K562 (cell line): Measurements from ENCODE around the gene NOD1. TPM values are rescaled to one million over a fixed set of nuclear protein-coding genes. Genes with fewer than 3 reads are reported as not detected.

Experiments
- AFF4 ChIP-seq: sonication (generic); formaldehyde crosslinking; IDR thresholded peaks from 2 replicates; pipeline ENCODE4 v1.8.0; 2023; ENCODE audit warnings: mild to moderate bottlenecking, missing genetic modification reagents
- ATF4 ChIP-seq: fragments of 450-650 bp; formaldehyde crosslinking; IDR thresholded peaks from 2 replicates; pipeline ENCODE4 v1.4.0; 2022; ENCODE audit warnings: mild to moderate bottlenecking, moderate library complexity
- C11orf30 ChIP-seq: fragments of 450-650 bp; IDR thresholded peaks from 2 replicates; pipeline ENCODE4 v1.6.1; 2016; ENCODE audit warnings: low read depth, mild to moderate bottlenecking
- CC2D1A ChIP-seq: fragments of 450-650 bp; IDR thresholded peaks from 2 replicates; pipeline ENCODE4 v1.6.1; 2017; ENCODE audit warnings: mild to moderate bottlenecking
- CHD1 ChIP-seq: fragments of 200-600 bp; sonication (generic); IDR thresholded peaks from one replicate; pipeline ENCODE4 v1.6.1; 2012; ENCODE audit warnings: mild to moderate bottlenecking, moderate library complexity, low read length, inconsistent platforms
- DNMT1 ChIP-seq: fragments of 450-650 bp; IDR thresholded peaks from 2 replicates; pipeline ENCODE4 v1.6.1; 2016; ENCODE audit warnings: antibody characterized with exemption, mild to moderate bottlenecking
- DPF2 ChIP-seq: fragments of 450-650 bp; IDR thresholded peaks from 2 replicates; pipeline ENCODE4 v1.6.1; 2016
- HOXB6 ChIP-seq: fragments of 250-450 bp; sonication (Bioruptor Pico); IDR thresholded peaks from 2 replicates; pipeline ENCODE4 v1.5.1; 2022; ENCODE audit warnings: mild to moderate bottlenecking, borderline replicate concordance
- LARP7 ChIP-seq: fragments of 450-650 bp; IDR thresholded peaks from 2 replicates; pipeline ENCODE4 v1.6.1; 2016
- RFX5 ChIP-seq: IDR thresholded peaks from 2 replicates; pipeline ENCODE4 v1.6.1; 2011; ENCODE audit warnings: low read depth, mild to moderate bottlenecking, improper control_type of control experiment, low read length
- RFX7 ChIP-seq: fragments of 250-450 bp; sonication (Bioruptor Pico); IDR thresholded peaks from 2 replicates; pipeline ENCODE4 v1.5.1; 2021; ENCODE audit warnings: mild to moderate bottlenecking
- SMARCB1 ChIP-seq: IDR thresholded peaks from 2 replicates; pipeline ENCODE4 v1.6.1; 2011; ENCODE audit warnings: improper control_type of control experiment, low read depth; ENCODE audit not compliant: insufficient read length
- SPI1 ChIP-seq: IDR thresholded peaks from 2 replicates; pipeline ENCODE4 v1.6.1; 2011; ENCODE audit warnings: low read depth, low read length, control low read depth, borderline replicate concordance
- SRF ChIP-seq, 2 experiments: fragments of 250-450, 450-650 bp in 1 of 2; sonication (Bioruptor Pico) in 1 of 2; sonication (generic) in 1 of 2; formaldehyde crosslinking; IDR thresholded peaks; 2 replicates each; pipeline versions ENCODE4 v1.5.0 to v1.5.1; 2020 to 2022; ENCODE audit warnings: mild to moderate bottlenecking in 1 of 2, missing genetic modification reagents in 1 of 2
- TARDBP ChIP-seq: fragments of 450-650 bp; IDR thresholded peaks from 2 replicates; pipeline ENCODE4 v1.6.1; 2016
- TBL1XR1 ChIP-seq, 2 experiments: IDR thresholded peaks; 2 replicates each; pipeline ENCODE4 v1.6.1; 2012; ENCODE audit warnings: improper control_type of control experiment in 2 of 2, low read length in 2 of 2, mild to moderate bottlenecking in 1 of 2
- ZKSCAN3 ChIP-seq: fragments of 250-450 bp; sonication (Bioruptor Pico); IDR thresholded peaks from 2 replicates; pipeline ENCODE4 v1.4.0; 2020
- ZNF165 ChIP-seq: fragments of 250-450 bp; sonication (Bioruptor Pico); IDR thresholded peaks from 2 replicates; pipeline ENCODE4 v1.4.0; 2020; ENCODE audit warnings: borderline replicate concordance
- ZNF232 ChIP-seq: sonication (generic); formaldehyde crosslinking; IDR thresholded peaks from 2 replicates; pipeline ENCODE4 v1.8.0; 2022; ENCODE audit warnings: mild to moderate bottlenecking, missing genetic modification reagents
- ZNF354B ChIP-seq: fragments of 250-450 bp; sonication (Bioruptor Pico); IDR thresholded peaks from 2 replicates; pipeline ENCODE4 v1.4.0; 2020
- ZNF830 ChIP-seq: fragments of 250-450 bp; sonication (Bioruptor Pico); IDR thresholded peaks from 2 replicates; pipeline ENCODE4 v1.5.0; 2021; ENCODE audit warnings: mild to moderate bottlenecking
- polyA plus RNA-seq, 8 experiments: library from polyadenylated mRNA; depleted of rRNA in 4 of 8; stranded (reverse) in 5 of 8; unstranded in 3 of 8; fragments of >200 nt; fragmentation: Nextera tagmentation in 2 of 8; fragmentation: Illumina TruSeq in 1 of 8; extraction: Ambion mirVana in 2 of 8; extraction: Trizol in 1 of 8; gene quantifications; 2 replicates each; pipeline versions ENCODE4 v1.2.1 to v1.2.3, GENCODE V29; 2011 to 2014; ENCODE audit warnings: inconsistent platforms in 1 of 8, missing spikeins in 1 of 8
- total RNA-seq, 7 experiments: library from RNA; depleted of rRNA in 6 of 7; stranded (reverse); fragments of >200 nt in 6 of 7; fragmentation: Illumina TruSeq in 2 of 7; extraction: Trizol in 2 of 7; gene quantifications; 2 replicates each; pipeline versions ENCODE4 v1.2.1 to v1.2.3, GENCODE V29; 2011 to 2021; ENCODE audit warnings: low replicate concordance in 1 of 7
- TF ChIP-seq, protein P1 (sequence below): fragments of 250-450 bp; sonication (Bioruptor Pico); IDR thresholded peaks from 2 replicates; pipeline ENCODE4 v1.4.0; 2020; ENCODE audit warnings: mild to moderate bottlenecking

Gene NOD1
- total and polyA plus RNA-seq, 9 of the 15 experiments (the other 6 are each of a cell fraction or from before 2014, with no cell fraction given) = 0.34 to 7.1 (median 4.7) TPM

DNA sequence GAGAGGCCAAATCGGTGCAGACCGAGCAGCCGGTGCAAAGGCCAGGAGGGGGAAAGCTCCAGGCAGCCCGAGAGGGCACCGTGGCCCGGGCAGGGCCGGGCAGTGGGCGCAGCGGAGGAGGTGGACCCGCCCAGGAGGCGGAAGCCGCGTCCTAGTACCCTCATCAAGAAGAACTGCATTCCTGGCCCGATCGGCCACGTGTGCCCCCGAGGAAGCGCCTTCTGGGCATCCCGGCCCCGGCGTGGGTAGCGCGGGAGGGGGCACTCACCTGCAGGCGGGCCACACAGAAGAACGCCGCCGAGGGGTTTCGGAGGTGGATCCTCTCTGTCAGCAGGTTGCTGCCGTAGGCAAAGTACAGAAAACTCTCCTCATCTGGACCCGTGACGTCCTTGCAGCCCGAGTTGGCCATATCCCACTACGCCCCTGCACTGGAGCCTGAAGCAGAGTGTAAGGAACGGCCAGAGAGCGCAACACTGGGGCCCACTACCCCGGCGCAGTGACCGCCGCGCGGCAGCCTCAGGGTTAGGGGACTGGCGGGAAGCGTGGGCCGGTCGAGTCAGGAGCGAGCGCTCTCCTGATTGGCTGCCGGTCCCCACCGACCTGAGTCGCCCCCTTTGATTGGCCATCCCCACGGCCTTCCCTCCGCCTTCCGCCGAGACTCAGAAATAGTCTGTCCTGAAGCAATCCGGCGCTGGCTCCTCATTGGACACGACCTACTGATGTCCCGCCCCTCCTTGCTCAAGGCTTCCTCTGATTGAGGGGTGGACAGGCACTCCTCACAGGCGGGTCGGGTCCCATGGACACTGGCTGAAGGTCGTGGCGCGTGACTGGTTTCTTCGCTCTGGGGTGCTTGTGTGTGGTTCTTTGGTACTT, 26.0 kb upstream of the NOD1 start, which contains the start of gene GGCT (continued):
- no peak for TF ChIP-seq SMARCB1
- TF ChIP-seq LARP7 = no peak
- no peak for TF ChIP-seq CC2D1A
- TF ChIP-seq TBL1XR1 (IDR thresholded peaks at IDR 0.05; ENCODE audit: low read length in 2 of 2) = no peak
- TF ChIP-seq SPI1 = no peak
- TF ChIP-seq ZNF165 (CRISPR knock-in tag) = no peak
- no peak for TF ChIP-seq HOXB6 (CRISPR knock-in tag)
- TF ChIP-seq TARDBP = peak; percentile 84; the same call in 1 of the 2 replicates
- TF ChIP-seq ZNF354B (CRISPR knock-in tag) = no peak
- TF ChIP-seq SRF (CRISPR knock-in tag; IDR thresholded peaks at IDR 0.05) = peak in 1 of 2 experiments; percentile 56; a peak in 1 of 4 replicates
- TF ChIP-seq ZNF232 = no peak
- TF ChIP-seq RFX7 (CRISPR knock-in tag) = no peak
- TF ChIP-seq ZNF830 = no peak
- TF ChIP-seq DPF2 = no peak
- TF ChIP-seq, protein P1, sequence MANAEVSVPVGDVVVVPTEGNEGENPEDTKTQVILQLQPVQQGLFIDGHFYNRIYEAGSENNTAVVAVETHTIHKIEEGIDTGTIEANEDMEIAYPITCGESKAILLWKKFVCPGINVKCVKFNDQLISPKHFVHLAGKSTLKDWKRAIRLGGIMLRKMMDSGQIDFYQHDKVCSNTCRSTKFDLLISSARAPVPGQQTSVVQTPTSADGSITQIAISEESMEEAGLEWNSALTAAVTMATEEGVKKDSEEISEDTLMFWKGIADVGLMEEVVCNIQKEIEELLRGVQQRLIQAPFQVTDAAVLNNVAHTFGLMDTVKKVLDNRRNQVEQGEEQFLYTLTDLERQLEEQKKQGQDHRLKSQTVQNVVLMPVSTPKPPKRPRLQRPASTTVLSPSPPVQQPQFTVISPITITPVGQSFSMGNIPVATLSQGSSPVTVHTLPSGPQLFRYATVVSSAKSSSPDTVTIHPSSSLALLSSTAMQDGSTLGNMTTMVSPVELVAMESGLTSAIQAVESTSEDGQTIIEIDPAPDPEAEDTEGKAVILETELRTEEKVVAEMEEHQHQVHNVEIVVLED (CRISPR knock-in tag) = no peak
- no peak for TF ChIP-seq ATF4
- no peak for TF ChIP-seq DNMT1
- TF ChIP-seq AFF4 (CRISPR knock-in tag) = 0 out of 2 replicates have a peak, but pooled peaks have one; percentile 28
- TF ChIP-seq CHD1 = peak; percentile 78
- TF ChIP-seq C11orf30 = no peak
- TF ChIP-seq RFX5 = no peak
- no peak for TF ChIP-seq ZKSCAN3 (CRISPR knock-in tag)
